SKM-1 (cell line): ENCODE data around the gene MUC5AC.

Experiments
- DNase-seq: peaks from one replicate; lab custom pipeline; 2025; ENCODE audit not compliant: unreplicated experiment; lab: John Stamatoyannopoulos, UW

MUC5AC gene

GRCh38 chr11:1194231-1194976, 36.7 kb downstream of the MUC5AC start:
- DNase-seq = no peak

GRCh38 chr11:1194977-1195681, 37.4 kb downstream of the MUC5AC start:
- no peak for DNase-seq

- DNase-seq = no peak
Observed at GRCh38 chr11:1195682-1196515, 38.1 kb downstream of the MUC5AC start.

GRCh38 chr11:1196516-1197391, 39.0 kb downstream of the MUC5AC start:
- DNase-seq = no peak

- no peak for DNase-seq
Observed at GRCh38 chr11:1197431-1197885, 39.7 kb downstream of the MUC5AC start.

- no peak for DNase-seq
Observed at GRCh38 chr11:1197886-1198560, 40.3 kb downstream of the MUC5AC start.

GRCh38 chr11:1198561-1199240, 40.9 kb downstream of the MUC5AC start:
- no peak for DNase-seq

- no peak for DNase-seq
Observed at GRCh38 chr11:1199241-1199750, 41.5 kb downstream of the MUC5AC start.

GRCh38 chr11:1199751-1200610, 42.2 kb downstream of the MUC5AC start:
- no peak for DNase-seq

GRCh38 chr11:1200611-1201191, 42.9 kb downstream of the MUC5AC start:
- no peak for DNase-seq

- no peak for DNase-seq
Observed at GRCh38 chr11:1201395-1202153, 43.8 kb downstream of the MUC5AC start.

GRCh38 chr11:1202154-1202775, 44.5 kb downstream of the MUC5AC start:
- no peak for DNase-seq

- DNase-seq = peak; percentile 6
Observed at GRCh38 chr11:1202776-1203504, 45.2 kb downstream of the MUC5AC start.

- DNase-seq = no peak
Observed at GRCh38 chr11:1203505-1204271, 45.9 kb downstream of the MUC5AC start.

- DNase-seq = no peak
Observed at GRCh38 chr11:1204381-1205101, 46.8 kb downstream of the MUC5AC start.
